GM12878 (cell line): ENCODE data around the gene PKDREJ. TPM values are rescaled to one million over a fixed set of nuclear protein-coding genes. Genes with fewer than 3 reads are reported as not detected.

Experiments
- ATAC-seq: fragments of 200-7000 bp; cut with Tn5 transposase; 3 replicates; pipeline ENCODE4 v1.9.1; 2020; ENCODE audit warnings: mild to moderate bottlenecking, moderate library complexity
- BruUV-seq: library from RNA; stranded (reverse); fragments of 400-500 nt; replicated peaks from 2 replicates; lab custom pipeline; 2021; lab: Mats Ljungman, UMichigan
- CTCF ChIA-PET: fragments of 300-600 bp; sonication (Branson Sonifier 250); formaldehyde crosslinking; extraction: SDS; loops from one replicate; lab custom pipeline; 2021; ENCODE audit warnings: inconsistent platforms; lab: Yijun Ruan, JAX
- POLR2A ChIA-PET: fragments of 350-600 bp; formaldehyde crosslinking; extraction: SDS; loops from one replicate; lab custom pipeline; 2021; ENCODE audit warnings: inconsistent platforms; lab: Charles Lee
- RAD21 ChIA-PET: fragments of 300-600 bp; sonication (Branson Sonifier 250); formaldehyde crosslinking; loops from one replicate; lab custom pipeline; 2023; ENCODE audit warnings: antibody characterized with exemption; ENCODE audit not compliant: unreplicated experiment; lab: Charles Lee
- SMC1A ChIA-PET: fragments of 300-600 bp; sonication (Branson Sonifier 250); formaldehyde crosslinking; loops from one replicate; lab custom pipeline; 2023; ENCODE audit not compliant: unreplicated experiment, uncharacterized antibody; lab: Charles Lee
- DNase-seq: peaks from one replicate; pipeline ENCODE4 v3.0.0-alpha.2; 2011; ENCODE audit warnings: low read depth, low spot score
- FAIRE-seq: peaks from 3 replicates; lab custom pipeline; 2011; peaks lifted over from hg19 to GRCh38; lab: Jason Lieb, UNC
- H2AFZ ChIP-seq: 2 replicates; pipeline ENCODE4 v1.6.0; 2011; ENCODE audit warnings: low read depth, low read length, control low read depth; ENCODE audit not compliant: control insufficient read depth
- H3K27ac ChIP-seq: 2 replicates; pipeline ENCODE4 v1.5.1; 2011; ENCODE audit warnings: control low read depth; ENCODE audit not compliant: control insufficient read depth, insufficient read depth
- H3K27me3 ChIP-seq, 2 experiments: replicated peaks in 1 of 2; 2 replicates each; pipeline versions ENCODE4 v1.6.0 to v1.6.1; 2011; ENCODE audit warnings: low read length in 1 of 2; ENCODE audit not compliant: control insufficient read depth in 2 of 2, insufficient read depth in 2 of 2
- H3K36me3 ChIP-seq, 2 experiments: 2 replicates each; pipeline ENCODE4 v1.5.1; 2011; ENCODE audit warnings: low read length in 1 of 2; ENCODE audit not compliant: control insufficient read depth in 2 of 2, insufficient read depth in 2 of 2
- H3K4me1 ChIP-seq: 2 replicates; pipeline ENCODE4 v1.6.1; 2011; ENCODE audit warnings: mild to moderate bottlenecking, low read length, moderate library complexity, mixed read lengths; ENCODE audit not compliant: control insufficient read depth, insufficient read depth
- H3K4me2 ChIP-seq: 2 replicates; pipeline ENCODE4 v1.6.0; 2011; ENCODE audit warnings: control low read depth; ENCODE audit not compliant: control insufficient read depth, insufficient read depth
- H3K4me3 ChIP-seq: fragments of 200-600 bp; sonication (generic); 2 replicates; pipeline ENCODE4 v1.5.1; 2016
- H3K79me2 ChIP-seq: 2 replicates; pipeline ENCODE4 v1.6.0; 2011; ENCODE audit warnings: low read length; ENCODE audit not compliant: control insufficient read depth, insufficient read depth
- H3K9ac ChIP-seq: 2 replicates; pipeline ENCODE4 v1.8.0; 2011; ENCODE audit warnings: low read length, control low read depth, mixed read lengths; ENCODE audit not compliant: control insufficient read depth, insufficient read depth
- H3K9me3 ChIP-seq: replicated peaks from 3 replicates; pipeline ENCODE4 v1.5.1; 2011; ENCODE audit warnings: mild to moderate bottlenecking, low read length; ENCODE audit not compliant: control insufficient read depth, insufficient read depth
- H4K20me1 ChIP-seq: 2 replicates; pipeline ENCODE4 v1.6.0; 2011; ENCODE audit not compliant: control insufficient read depth, insufficient read depth
- E2F8 ChIP-seq: fragments of 450-650 bp; IDR thresholded peaks from 2 replicates; pipeline ENCODE4 v1.6.1; 2018; ENCODE audit warnings: mild to moderate bottlenecking, low read depth, moderate library complexity; ENCODE audit not compliant: partially characterized antibody
- FOS ChIP-seq: IDR thresholded peaks from 3 replicates; pipeline ENCODE4 v1.6.1; 2011; ENCODE audit warnings: borderline replicate concordance; ENCODE audit not compliant: insufficient read length; ENCODE audit errors: extremely low read depth
- HDGF ChIP-seq: fragments of 450-650 bp; IDR thresholded peaks from 2 replicates; pipeline ENCODE4 v1.6.1; 2016; ENCODE audit warnings: antibody characterized with exemption
- JUND ChIP-seq: IDR thresholded peaks from 2 replicates; pipeline ENCODE4 v1.6.1; 2012; ENCODE audit warnings: low read depth, mild to moderate bottlenecking, low read length, improper control_type of control experiment, moderate library complexity
- LARP7 ChIP-seq: fragments of 450-650 bp; IDR thresholded peaks from 2 replicates; pipeline ENCODE4 v1.6.1; 2017; ENCODE audit warnings: mild to moderate bottlenecking
- PML ChIP-seq: IDR thresholded peaks from 2 replicates; pipeline ENCODE4 v1.6.1; 2012; ENCODE audit warnings: low read length, inconsistent platforms
- TARDBP ChIP-seq: IDR thresholded peaks from 2 replicates; pipeline ENCODE4 v1.6.1; 2016; ENCODE audit warnings: borderline replicate concordance
- TBL1XR1 ChIP-seq: IDR thresholded peaks from 2 replicates; pipeline ENCODE4 v1.6.1; 2012; ENCODE audit warnings: low read depth, low read length, improper control_type of control experiment
- WRNIP1 ChIP-seq: IDR thresholded peaks from 2 replicates; pipeline ENCODE4 v1.6.1; 2011; ENCODE audit warnings: low read depth, low read length, improper control_type of control experiment, borderline replicate concordance
- ZNF217 ChIP-seq: fragments of 450-650 bp; IDR thresholded peaks from 2 replicates; pipeline ENCODE4 v1.6.1; 2017; ENCODE audit warnings: antibody characterized with exemption, mild to moderate bottlenecking
- ZNF274 ChIP-seq: IDR thresholded peaks from one replicate; pipeline ENCODE4 v1.8.0; 2011; ENCODE audit not compliant: insufficient read length, insufficient read depth
- ZNF622 ChIP-seq: fragments of 450-650 bp; IDR thresholded peaks from 2 replicates; pipeline ENCODE4 v1.6.1; 2017; ENCODE audit warnings: mild to moderate bottlenecking, inconsistent platforms
- WGBS: methylation state at CpG from one replicate; pipeline ENCODE4 v1.1.6; 2016; ENCODE audit warnings: low lambda C conversion rate; ENCODE audit not compliant: insufficient replicate concordance, insufficient coverage; ENCODE audit errors: missing lambda C conversion rate; 5-methylcytosine and 5-hydroxymethylcytosine counted together
- in situ Hi-C: fragments of 300-500 bp; cut with MboI; formaldehyde crosslinking; loops from 9 replicates; pipeline ENCODE4 v1.14.3; 2018; ENCODE audit warnings: mixed read lengths
- intact Hi-C: fragments of 100-400 bp; cut with micrococcal nuclease; formaldehyde crosslinking; loops from one replicate; pipeline ENCODE4 v1.14.2; 2022; ENCODE audit not compliant: unreplicated experiment
- polyA plus RNA-seq, 11 experiments: library from polyadenylated mRNA; depleted of rRNA in 4 of 11; unstranded in 6 of 11; stranded (reverse) in 5 of 11; fragments of >200 nt; fragmentation: Nextera tagmentation in 4 of 11; fragmentation: Illumina TruSeq in 1 of 11; extraction: Ambion mirVana in 4 of 11; extraction: Trizol in 1 of 11; gene quantifications; 1 replicate in 1 of 11; 2 replicates in 10 of 11; pipeline versions ENCODE4 v1.2.1 to v1.2.3, GENCODE V29; 2011 to 2016; ENCODE audit warnings: inconsistent platforms in 2 of 11, missing spikeins in 2 of 11, low read depth in 1 of 11
- total RNA-seq, 4 experiments: library from RNA; depleted of rRNA in 3 of 4; stranded (reverse); fragments of >200 nt in 3 of 4; fragmentation: Illumina TruSeq in 1 of 4; extraction: Trizol in 1 of 4; gene quantifications; 2 replicates each; pipeline versions ENCODE4 v1.2.1 to v1.2.3, GENCODE V29; 2013 to 2021
- TF ChIP-seq, protein P1 (sequence below): IDR thresholded peaks from 2 replicates; pipeline ENCODE4 v1.6.1; 2011; ENCODE audit warnings: low read depth, low read length, improper control_type of control experiment, borderline replicate concordance
- TF ChIP-seq, protein P2 (sequence below): fragments of 150-350 bp; IDR thresholded peaks from 2 replicates; pipeline ENCODE4 v1.6.1; 2014; ENCODE audit warnings: mild to moderate bottlenecking, low read depth, low read length

The PKDREJ gene
- total and polyA plus RNA-seq, 10 of the 15 experiments (the other 5 are each of a cell fraction or from before 2014, with no cell fraction given), result 0.02 to 0.03 TPM; not detected in 8

GRCh38 chr22:46224044-46224897 is 38.9 kb downstream of the PKDREJ start:
- ATAC-seq (no peak), DNase-seq (no peak), FAIRE-seq (no peak)
- TF ChIP-seq TARDBP, result no peak
- TF ChIP-seq FOS, result no peak
- no peak for TF ChIP-seq PML
- no peak for TF ChIP-seq JUND
- TF ChIP-seq ZNF217, result no peak
- no peak for TF ChIP-seq LARP7
- TF ChIP-seq ZNF274, result no peak
- TF ChIP-seq, protein P1, sequence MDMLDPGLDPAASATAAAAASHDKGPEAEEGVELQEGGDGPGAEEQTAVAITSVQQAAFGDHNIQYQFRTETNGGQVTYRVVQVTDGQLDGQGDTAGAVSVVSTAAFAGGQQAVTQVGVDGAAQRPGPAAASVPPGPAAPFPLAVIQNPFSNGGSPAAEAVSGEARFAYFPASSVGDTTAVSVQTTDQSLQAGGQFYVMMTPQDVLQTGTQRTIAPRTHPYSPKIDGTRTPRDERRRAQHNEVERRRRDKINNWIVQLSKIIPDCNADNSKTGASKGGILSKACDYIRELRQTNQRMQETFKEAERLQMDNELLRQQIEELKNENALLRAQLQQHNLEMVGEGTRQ, result no peak
- TF ChIP-seq WRNIP1, result no peak
- TF ChIP-seq E2F8, result no peak
- TF ChIP-seq ZNF622, result no peak
- no peak for TF ChIP-seq HDGF
- TF ChIP-seq, protein P2, sequence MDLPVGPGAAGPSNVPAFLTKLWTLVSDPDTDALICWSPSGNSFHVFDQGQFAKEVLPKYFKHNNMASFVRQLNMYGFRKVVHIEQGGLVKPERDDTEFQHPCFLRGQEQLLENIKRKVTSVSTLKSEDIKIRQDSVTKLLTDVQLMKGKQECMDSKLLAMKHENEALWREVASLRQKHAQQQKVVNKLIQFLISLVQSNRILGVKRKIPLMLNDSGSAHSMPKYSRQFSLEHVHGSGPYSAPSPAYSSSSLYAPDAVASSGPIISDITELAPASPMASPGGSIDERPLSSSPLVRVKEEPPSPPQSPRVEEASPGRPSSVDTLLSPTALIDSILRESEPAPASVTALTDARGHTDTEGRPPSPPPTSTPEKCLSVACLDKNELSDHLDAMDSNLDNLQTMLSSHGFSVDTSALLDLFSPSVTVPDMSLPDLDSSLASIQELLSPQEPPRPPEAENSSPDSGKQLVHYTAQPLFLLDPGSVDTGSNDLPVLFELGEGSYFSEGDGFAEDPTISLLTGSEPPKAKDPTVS, result no peak
- no peak for TF ChIP-seq TBL1XR1
- 96% methylated on average over 23 of the region's 23 CpGs for whole genome bisulfite sequencing
- no peaks in the 10 kb centered on the region for H3K79me2 ChIP-seq
- H3K27me3 ChIP-seq, result no peaks in the 10 kb centered on the region
- H3K4me1 ChIP-seq, result peaks cover 8% of the 10 kb centered on the region
- ChIA-PET CTCF (interaction anchor here (0.6 kb wide), 1 partner anchor 396 kb away, joined by 3 read pairs; the partner anchor contains the start of gene GRAMD4), POLR2A (no interaction called here), RAD21 (no interaction called here), SMC1A (no interaction called here)
- in situ Hi-C loops (no loop called here), intact Hi-C loops (no loop called here)
- H4K20me1 ChIP-seq, result no peaks in the 10 kb centered on the region
- H3K27ac ChIP-seq, result no peak overlapping the region
- no peak overlapping the region for H3K4me2 ChIP-seq
- H3K9ac ChIP-seq, result no peak overlapping the region
- H3K9me3 ChIP-seq, result no peaks in the 10 kb centered on the region; the same call in 2 of the 3 replicates
- no peak overlapping the region for H2AFZ ChIP-seq
- H3K4me3 ChIP-seq, result no peak overlapping the region
- peaks cover 0 to 2% of the 10 kb centered on the region in 2 experiments; a peak in 2 of 4 replicates for H3K36me3 ChIP-seq
- BruUV-seq, result no TSS peak
